Keratinocyte (primary cell): ENCODE results near the gene DBNDD1.

ENCODE experiments used
- CTCF ChIP-seq, 3 experiments: IDR thresholded peaks in 1 of 3; conservative IDR thresholded peaks in 1 of 3; optimal IDR thresholded peaks in 1 of 3; 2 replicates in 2 of 3; 3 replicates in 1 of 3; pipeline versions ENCODE3 to v1.5.1; 2011; ENCODE audit warnings: low read length in 3 of 3, mild to moderate bottlenecking in 3 of 3, moderate library complexity in 2 of 3, control low read depth in 1 of 3, inconsistent platforms in 1 of 3; ENCODE audit not compliant: insufficient read depth in 2 of 3; ENCODE audit errors: extremely low read depth in 1 of 3
- EZH2 ChIP-seq: IDR thresholded peaks from one replicate; pipeline ENCODE4 v1.6.1; 2012; ENCODE audit warnings: inconsistent platforms, mild to moderate bottlenecking, low read length, moderate library complexity

GRCh38 chr16:89994389-89994720 is 24.9 kb downstream of the DBNDD1 start:
- TF ChIP-seq CTCF (optimal IDR thresholded peaks at IDR 0.05 in 1 of 3, IDR thresholded peaks at IDR 0.05 in 1 of 3, conservative IDR thresholded peaks at IDR 0.05 in 1 of 3; ENCODE audit: extremely low read depth in 1 of 3, insufficient read depth in 2 of 3, low read length in 3 of 3) (no peak), EZH2 (no peak)
